Measurements from ENCODE around the gene GNAZ.
A peak's percentile ranks its signal among the peaks of the same experiment; 100 is the strongest.

Gene GNAZ

DNA sequence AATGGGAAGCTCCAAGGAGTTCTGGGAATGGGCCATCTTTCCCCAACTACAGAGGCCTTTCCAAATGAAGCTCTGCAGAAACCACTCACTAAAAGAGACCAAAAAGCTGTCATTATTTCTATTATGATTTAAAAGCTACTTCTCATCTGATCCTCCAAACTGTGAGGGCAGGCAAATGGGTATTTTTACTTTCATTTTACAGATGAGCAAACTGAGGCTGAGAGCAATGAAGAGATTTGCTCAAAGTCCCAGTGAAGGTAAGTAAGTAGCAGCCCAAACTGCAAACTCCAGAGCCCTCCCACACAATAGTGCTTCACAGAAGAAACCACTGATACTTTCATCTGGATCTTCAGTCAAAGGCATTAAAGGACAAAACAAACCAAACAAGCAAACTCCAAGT lies 70.1 kb downstream of the GNAZ start:
- no peak for DNase-seq

DNA sequence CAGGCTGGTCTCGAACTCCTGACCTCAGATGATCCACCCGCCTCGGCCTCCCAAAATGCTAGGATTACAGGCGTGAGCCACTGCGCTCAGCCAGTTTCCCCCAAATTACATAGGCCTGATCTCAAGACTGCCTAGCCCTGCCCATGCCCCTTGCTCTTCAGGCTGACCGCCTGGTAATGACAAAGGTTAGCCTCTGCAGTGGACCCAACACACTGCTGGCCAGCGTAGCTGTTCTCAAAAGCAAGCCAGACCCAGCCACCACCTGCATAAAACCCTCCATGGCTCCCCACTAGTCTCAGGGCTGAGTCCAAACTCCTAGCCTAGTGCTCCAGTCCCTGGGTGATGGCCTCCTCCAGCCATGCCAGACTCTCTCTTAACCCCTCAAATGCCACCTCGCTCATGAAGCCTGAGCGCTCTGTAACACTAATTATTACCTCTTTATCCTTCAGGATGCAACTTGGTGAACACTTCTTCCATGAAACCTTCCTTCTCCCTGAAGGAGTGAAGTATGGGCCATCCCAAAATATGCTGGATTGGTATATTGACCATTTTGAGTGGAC lies 72.3 kb downstream of the GNAZ start:
- DNase-seq = no peak

DNA sequence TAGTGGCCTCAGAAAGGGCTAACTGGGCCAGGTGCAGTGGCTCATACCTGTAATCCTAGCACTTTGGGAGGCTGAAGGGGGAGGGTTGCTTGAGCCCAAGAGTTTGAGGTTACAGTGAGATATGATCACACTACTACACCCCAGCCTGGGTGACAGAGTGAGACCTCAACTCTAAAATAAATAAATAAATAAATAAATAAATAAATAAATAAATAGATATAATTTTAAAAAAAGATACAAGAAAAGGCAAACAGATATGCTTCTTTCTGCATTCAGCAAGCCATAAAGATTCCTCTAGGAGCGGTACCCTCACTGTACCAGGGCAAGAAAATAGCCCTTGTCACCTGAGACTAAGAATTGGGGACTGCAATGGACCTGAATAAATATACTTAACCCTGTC lies 72.8 kb downstream of the GNAZ start:
- DNase-seq = no peak

DNA sequence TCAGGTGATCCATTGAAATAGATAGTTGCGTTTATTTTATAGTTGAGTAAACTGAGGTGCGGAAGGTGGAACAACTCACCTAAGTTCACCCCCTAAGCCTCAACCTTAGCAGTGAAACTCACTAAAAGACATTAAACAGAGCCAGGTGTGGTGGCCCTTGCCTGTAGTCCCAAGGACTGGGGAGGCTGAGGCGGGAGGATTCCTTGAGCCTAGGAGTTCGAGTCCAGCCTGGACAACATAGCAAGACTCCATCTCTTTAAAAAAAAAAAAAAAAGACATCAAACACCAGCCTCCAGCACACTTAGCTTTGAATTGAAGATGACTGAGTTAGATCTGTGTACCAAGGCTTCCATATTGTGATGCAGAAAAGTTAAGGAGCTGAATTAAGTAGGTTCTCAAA lies 74.1 kb downstream of the GNAZ start:
- no peak for DNase-seq

DNA sequence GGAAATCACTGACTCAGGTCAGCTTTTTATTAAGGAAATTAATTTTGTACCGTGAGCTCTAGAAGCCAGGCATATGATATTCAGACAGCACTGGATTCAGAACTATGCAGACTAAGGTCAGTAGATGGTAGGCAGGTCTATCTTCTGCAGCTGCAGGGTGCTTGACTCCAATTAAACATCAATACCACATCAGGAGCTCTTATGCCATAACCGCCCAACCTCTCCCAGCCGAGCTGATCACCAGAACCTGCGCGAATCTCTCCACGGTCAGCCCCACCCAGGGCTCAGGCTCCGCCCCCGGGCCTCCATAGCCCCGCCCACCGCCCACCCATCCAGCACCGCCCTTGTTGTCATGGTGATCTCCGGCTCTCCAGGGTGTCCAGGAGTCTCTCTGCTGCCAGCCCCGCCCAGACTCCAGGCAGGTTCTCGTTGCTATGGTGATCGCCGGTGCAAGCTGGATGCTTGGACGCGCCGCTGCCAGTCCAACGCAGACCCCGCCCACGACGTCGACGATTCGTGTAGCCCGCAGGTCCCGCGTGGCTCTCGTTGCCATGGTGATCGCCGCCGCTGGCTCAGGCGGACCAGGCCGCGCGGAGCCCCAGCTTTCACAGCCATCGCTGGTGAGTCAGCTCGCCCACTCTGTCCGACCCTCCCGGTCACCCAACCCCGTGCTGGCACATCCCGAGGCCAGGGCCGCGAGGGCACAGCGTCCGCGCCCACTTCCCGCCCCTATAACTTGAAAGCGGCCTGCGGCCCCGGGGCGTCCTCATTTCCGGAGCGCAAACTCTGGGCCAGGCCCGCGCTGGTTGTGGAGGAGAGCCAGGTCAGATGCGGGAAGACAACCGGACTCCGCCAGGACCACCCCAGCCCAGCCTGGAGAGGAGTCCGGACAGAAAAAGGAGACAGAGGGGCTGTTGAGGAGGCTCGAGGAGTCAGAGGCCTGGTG lies 74.9 kb downstream of the GNAZ start, which contains the start of gene RAB36:
RAB36 (plus strand) TSS at position 546 of the 946 bp plus-strand sequence. CDS start 1,140 bp downstream, outside the sequence.
- DNase-seq = peak; percentile 80

DNA sequence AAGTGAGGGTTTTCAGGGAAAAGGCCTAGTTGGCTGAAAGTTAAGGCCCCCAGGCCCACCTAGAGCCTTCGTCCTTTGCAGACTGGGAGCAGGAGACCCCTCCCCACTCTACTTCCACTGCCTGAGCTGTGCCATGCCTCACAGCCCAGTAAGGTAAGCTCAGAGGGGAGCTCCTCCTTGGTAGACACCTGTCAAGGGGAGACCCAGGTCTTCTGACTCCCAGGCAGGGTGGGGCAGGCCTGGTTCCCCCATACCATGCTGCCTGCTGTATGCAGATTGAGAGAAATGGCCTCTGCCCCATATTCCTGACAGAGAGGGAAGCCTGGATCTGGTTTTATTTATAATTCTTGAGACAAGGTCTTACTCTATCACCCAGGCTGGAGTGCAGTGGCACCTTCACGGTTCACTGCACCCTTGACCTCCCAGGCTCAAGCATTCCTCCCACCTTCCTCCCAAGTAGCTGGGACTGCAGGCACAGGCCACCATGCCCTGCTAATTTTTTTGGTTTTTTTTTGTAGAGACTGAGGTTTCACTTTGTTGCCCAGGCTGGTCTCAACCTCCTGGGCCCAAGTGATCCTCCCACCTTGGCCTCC lies 75.7 kb downstream of the GNAZ start:
- no peak for DNase-seq

DNA sequence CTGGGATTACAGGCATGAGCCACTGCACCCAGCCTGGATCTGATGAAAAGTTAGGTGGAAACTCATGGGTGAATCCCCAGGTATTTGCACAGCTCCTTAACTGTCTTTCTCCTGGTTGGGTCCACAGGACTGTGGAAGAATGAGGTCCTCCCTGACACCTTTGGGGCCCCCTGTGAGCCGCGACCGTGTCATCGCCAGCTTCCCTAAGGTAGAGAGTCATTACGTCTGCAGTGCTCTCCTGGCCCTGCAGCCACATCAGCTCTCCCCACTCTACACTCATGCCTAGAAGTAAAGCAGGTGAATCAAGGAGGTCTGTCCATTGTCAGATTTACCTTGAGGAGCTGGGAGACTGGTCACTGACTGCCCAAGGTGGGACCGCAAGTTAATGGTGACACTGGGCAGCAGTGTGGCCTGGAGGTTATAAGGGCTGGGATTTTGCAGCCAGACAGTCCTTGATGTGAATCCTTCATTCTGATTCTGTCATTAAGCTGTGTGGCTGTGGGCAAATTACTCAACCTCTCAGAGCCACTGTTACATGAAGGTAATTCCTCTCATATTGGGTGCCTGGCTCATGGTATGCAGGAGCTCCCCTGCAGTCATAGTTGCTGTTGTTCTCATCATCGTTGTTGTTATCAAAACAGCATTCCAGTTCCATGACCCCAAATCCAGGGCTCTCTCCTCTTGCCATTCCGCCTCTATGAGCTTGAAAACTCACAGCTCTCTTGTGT lies 76.3 kb downstream of the GNAZ start:
- DNase-seq = no peak

DNA sequence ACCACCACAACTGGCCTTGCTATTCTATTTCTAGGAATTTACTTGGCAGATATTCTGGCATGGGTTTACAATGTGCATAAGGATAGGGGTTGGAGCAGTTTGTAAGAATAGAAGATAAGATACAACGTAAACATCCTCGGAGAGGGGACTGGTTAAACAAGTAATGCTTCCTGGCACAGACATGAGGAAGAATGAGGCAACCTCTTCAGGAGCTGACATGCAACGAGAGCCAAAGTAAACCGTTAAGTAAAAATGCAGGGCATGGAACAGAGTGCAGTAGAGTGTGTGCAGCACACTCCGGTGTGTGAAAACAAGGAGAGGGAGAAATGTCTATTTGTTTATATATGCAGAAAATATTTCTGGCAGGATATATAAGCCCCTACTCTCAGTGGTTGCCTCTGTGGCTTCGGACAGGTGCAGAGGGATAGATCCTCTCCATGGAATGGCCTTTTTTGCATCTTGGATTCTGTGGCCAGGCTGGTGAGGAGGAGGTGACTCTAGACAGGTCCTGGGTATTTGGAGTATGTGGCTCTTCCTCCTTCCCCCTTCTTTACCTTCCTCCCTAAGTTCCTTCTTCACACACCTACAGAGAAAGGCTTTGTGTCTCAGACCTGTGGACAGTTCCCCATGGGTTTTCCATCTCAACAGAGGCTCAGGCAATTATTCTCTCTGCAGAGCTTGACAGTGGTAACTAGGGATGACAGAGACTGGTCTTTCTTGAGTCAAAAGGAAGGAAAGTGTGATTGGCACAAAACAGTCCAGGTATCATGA lies 77.5 kb downstream of the GNAZ start:
- DNase-seq = no peak

DNA sequence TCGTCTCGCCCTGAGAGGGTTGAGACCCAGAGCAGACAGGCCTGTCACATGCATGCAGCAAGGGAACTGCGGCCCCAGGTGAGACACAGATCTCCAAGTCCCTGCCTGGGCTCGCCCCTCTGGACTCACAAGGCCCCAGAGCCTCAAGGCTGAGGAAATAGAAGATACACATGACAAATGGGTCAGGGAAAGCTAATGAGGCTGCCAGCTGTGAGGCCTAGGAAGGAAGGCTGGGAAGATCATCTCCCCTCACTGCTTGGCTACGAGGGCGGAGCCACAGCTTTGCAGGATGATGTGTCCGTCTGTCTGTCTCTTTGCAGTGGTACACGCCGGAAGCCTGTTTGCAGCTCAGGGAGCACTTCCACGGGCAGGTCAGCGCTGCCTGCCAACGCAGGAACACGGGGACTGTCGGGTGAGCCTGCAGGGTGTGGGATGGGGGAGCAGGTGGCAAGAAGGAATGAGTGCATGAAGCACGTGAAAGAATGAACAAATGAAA lies 79.5 kb downstream of the GNAZ start:
- DNase-seq = no peak

DNA sequence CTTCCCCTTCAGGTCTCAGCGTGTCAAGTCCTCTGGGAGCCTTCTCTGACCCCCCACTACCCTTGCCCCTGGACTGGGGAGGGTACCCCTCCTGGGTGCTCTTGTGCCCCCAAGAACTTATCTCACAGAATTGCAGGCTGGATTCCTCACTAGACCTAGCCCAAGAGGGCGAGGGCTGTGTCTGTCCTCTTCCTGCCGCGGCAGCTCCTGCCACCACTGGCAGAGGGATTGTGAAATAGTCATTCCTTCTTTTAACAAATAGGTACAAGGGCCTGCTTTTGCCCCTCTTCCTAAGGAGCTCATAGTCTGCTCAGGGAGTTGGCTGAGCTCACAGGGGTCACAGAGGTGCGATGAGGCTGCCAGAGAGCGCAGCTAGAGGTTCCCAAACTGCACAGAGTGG lies 80.4 kb downstream of the GNAZ start:
- DNase-seq = no peak

DNA sequence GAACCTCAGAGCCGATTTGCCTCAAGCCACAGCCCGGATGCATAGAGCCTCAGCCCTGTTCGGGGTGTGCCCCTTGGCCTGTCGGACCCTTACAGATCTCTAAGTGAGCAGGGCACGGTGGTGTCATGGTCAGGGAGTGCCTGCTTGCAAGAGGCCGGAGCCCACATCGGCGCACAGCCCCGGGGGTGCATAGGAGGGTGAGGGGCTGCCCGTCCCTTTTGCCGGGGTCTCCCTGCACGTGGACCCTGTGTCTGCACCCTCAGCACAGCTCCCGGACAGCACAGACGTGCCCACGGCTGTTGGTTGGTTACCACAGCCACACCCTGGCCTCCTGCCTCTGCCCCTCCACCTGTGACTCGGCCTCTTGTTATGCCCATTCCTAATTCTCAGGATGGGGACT lies 81.5 kb downstream of the GNAZ start:
- DNase-seq = no peak

DNA sequence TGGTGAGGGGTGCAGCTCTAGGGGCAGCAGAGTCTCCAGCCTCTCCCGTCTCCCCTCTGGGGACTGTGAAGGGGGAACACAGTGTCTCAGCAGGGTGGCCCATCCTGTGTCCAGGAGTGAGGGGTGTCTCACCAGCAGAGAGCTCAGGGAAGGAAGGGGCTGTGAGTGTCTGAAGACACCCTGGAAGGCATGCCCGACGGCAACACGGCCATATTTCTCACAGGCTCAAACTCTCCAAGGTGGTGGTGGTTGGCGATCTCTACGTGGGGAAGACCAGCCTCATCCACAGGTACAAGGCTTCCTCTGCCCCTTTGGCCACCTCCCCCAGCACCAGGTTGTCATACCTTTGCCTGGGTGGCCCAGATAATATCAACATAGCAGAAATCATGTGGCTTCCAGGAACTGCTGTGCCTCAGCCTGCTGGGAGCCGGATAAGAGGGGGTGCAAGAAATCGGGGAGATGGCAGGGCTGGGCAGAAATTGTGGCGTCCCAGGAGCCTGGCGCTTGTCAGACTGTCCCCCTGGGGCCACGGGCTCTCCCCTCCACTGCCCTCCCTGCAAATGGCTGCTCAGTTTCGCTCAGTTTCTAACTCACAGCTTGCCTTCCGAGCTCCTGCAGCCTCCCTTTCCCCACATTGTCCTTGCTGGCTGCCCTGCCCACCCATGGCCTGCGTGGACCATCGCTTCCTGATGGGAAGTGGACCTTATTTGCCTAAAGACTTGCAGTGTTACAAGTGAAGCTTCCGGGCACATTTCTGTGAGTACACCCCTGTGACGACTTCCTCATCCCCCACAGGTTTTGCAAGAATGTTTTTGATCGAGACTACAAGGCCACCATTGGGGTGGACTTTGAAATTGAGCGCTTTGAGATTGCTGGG lies 82.2 kb downstream of the GNAZ start:
- DNase-seq = no peak

DNA sequence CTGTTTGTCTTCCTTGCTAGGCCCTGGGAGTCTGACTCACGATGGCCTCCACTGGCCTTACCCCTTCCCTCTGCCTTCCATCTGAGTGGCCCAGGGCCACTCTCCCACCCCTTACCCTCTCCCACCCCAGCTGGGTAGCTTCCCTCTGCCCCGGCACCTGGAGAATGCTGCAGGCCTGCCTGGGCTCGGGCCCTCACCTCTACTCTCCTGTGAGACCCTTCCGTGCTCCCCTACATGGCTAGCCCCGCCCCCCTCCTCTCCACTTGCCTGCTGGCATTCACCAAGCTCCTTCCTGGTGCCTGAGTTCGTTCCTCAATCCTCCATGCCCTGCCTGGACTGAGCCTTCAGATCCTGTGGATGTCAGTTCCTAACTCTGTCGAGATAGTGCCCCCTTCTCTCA lies 83.7 kb downstream of the GNAZ start:
- no peak for DNase-seq

DNA sequence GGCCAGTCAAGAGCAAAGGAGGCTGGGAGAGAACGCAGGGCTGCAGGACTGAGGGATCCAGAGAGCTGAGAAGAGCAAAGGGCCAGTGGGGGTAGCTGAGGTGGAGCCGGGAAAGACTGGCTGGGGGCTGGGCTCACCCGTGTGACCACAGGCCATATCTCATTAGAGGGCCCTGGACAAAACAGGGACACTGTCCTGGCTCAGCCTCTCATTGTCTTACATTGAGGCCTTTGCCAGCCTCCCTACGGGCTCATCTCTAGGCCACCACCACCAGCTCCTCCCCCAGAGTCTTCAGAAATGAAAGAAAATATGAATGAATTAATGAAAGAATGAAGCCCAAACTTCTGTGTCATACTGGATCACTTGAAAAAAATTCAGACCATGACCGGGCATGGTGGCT lies 84.1 kb downstream of the GNAZ start:
- DNase-seq = no peak

DNA sequence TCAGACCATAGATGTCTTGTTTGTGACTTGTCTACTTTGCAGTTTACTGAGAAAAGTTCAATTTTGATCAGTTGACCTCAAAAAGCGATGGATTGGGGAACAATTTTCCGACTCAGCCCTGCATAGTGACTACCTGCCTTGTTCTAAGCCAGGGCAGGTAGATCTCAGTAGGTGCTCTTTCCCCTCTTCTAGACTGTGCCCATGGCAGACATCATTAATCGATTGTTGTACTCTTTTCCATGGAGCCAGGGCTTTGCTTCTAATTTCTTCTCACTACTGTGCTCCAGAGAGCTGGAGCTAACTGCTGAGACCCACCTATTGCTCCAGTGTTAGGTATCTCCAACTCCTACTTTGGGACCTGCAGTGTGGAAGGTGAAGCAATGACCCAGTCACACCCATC lies 84.8 kb downstream of the GNAZ start:
- DNase-seq = no peak

DNA sequence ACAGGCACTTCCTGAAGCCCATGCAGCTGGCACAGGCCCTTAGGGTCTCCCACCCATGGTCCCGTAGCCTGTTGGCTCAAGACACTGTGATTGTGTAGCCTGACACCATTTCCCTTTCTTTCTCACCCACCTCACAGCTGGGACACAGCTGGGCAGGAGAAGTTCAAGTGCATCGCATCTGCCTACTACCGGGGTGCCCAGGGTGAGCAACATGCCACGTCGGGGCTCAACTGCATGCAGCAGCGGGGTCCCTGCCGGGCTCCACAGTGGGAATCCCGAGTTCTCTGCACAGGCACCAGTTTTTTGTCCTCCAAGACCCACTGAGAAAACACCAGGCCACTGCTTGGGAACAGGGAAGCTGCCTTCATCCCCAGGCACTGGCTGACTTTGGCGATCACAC lies 85.5 kb downstream of the GNAZ start:
- DNase-seq = no peak

DNA sequence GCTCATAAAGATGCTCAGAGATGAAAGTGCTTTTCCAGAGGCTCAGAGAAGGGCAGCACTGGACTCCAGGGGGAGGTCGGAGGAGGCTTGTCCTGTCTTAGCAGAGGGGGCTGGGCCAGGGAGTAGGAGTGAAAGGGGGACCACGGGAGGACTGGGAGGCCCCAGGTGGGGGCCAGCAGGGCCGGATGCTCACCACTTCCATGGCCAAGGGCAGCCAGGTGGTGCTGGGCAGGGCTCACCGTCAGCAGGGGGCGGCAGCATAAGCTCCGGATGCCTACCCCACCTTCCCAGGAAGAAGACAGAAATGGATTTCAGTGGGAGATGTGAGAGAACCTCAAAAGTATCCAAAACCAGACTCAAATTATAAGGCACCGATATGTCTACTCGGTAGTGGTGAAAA lies 86.0 kb downstream of the GNAZ start:
- no peak for DNase-seq

DNA sequence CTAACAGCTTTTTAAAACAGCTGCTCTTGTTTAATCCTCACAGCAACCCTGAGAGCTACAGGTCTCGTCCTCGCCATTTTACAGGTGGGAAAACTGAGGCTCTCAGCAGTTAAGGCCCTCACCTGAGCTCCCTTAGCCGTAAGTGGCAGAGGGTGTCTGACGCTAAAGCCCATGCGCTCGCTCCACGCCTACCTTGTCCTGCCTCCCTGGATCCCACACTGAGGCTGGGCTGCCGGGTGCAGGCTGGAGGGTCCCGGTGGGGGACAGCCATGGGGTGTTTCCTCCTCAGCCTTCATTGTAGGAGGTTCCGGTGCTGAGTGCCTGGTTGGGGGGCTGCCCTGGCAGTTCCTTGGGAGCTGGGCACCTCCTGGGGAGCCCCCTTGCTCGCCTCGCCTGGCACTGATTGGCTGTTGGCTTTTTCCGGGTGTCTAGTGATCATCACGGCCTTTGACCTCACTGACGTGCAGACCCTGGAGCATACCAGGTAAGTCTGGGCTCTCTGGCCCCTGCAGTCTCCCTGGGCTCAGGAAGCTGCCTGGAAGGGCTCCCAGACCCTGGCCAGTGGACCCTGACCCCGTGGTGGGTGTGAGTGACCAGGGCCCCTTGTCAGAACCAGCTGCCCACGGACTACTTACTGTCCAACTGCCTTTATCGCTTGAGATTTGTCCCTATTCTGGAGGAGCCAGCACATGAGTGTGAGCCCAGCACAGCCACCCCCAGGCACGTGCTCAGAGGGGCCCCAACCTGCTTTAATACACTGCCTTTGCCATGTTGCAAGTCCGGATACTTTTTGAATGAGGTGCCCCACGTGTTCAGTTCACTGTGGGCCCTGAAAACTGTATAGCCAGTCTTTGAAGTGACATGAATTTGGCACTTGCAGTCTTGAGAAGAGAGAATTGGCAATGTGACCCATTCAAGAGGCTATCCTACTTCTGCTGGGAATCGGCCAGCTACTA lies 87.5 kb downstream of the GNAZ start:
- no peak for DNase-seq

DNA sequence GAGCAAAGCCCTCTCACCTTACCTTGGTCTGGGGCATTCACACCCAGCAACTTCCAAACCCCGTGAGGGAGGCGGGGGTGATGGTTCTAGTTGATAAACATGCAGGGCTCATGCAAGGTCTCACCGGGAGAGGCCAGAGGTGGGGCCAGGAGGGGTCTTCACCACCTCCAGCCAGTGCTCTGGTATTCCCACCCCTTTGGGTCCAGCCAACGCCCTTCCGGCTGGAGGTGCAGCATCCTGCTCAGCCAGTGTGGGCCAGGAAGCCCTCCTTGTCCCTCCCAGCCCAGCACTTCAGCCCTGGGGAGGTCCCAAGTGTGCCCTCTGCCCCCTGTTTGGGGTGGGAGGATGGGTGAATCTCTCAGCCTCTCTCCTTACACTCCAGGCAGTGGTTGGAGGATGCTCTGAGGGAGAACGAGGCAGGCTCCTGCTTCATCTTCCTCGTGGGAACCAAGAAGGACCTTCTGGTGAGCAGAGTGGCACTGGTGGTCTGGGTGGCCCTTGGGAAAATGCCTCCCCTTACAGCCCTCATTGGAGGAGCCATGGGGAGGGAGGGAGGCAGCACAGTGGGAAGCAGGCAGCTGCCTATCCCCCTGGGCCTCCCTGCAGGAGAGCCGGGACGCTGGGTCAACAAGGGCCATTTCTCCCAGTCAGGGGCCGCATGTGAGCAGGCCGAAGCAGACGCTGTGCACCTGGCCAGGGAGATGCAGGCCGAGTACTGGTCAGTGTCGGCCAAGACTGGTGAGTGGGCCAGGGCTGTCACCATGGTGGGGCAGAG lies 88.4 kb downstream of the GNAZ start:
- DNase-seq = no peak

Measured in cortex of kidney (tissue), 1 donor.